OCI-LY3 (cell line): ENCODE data around the gene KLHL5.

ENCODE experiments used
- CTCF ChIP-seq: fragments of 200-600, 300-600 bp; sonication (generic); IDR thresholded peaks from 2 replicates; pipeline ENCODE4 v1.5.1; 2014; ENCODE audit warnings: antibody characterized with exemption, low read length, low read depth
- EZH2phosphoT487 ChIP-seq: fragments of 200-600 bp; shearing (Covaris generic); IDR thresholded peaks from 2 replicates; pipeline ENCODE4 v1.6.1; 2018; ENCODE audit warnings: antibody characterized with exemption, mixed run types, low read depth

GRCh38 chr4:39061457-39061856, 575 bp upstream of the KLHL5 start:
- TF ChIP-seq CTCF (peak; percentile 24), EZH2phosphoT487 (no peak)
